Activated CD4-positive, alpha-beta T cell treated with anti-CD3 and anti-CD28 coated beads, Interleukin-2, amount 10 ng/mL, durations not matched to agents 7 days and 5 days (primary cell): ENCODE data around the gene SERPINC1. TPM values are rescaled to one million over a fixed set of nuclear protein-coding genes. Genes with fewer than 3 reads are reported as not detected.

Experiments used
- CTCF ChIA-PET: fragments of 350-600 bp; sonication (Branson Sonifier 250); formaldehyde crosslinking; loops from one replicate; lab custom pipeline; 2021; ENCODE audit warnings: antibody characterized with exemption; lab: Charles Lee
- POLR2A ChIA-PET: fragments of 350-600 bp; sonication (Branson Sonifier 250); formaldehyde crosslinking; loops from one replicate; lab custom pipeline; 2021; ENCODE audit warnings: antibody characterized with exemption; lab: Charles Lee
- DNase-seq: peaks from one replicate; pipeline ENCODE4 v3.0.0-alpha.2; 2020
- H3K27ac Mint-ChIP-seq: one replicate; pipeline ENCODE4 v1.8.0; 2021; ENCODE audit warnings: mild to moderate bottlenecking, moderate library complexity, mixed read lengths
- H3K27me3 Mint-ChIP-seq: one replicate; pipeline ENCODE4 v1.8.0; 2021; ENCODE audit warnings: mixed read lengths
- H3K36me3 Mint-ChIP-seq: one replicate; pipeline ENCODE4 v1.8.0; 2021; ENCODE audit warnings: low read depth, mixed read lengths
- H3K4me1 Mint-ChIP-seq: one replicate; pipeline ENCODE4 v1.8.0; 2021; ENCODE audit warnings: mixed read lengths
- H3K4me3 Mint-ChIP-seq: one replicate; pipeline ENCODE4 v1.8.0; 2021; ENCODE audit warnings: mild to moderate bottlenecking, moderate library complexity, mixed read lengths
- H3K9me3 Mint-ChIP-seq: one replicate; pipeline ENCODE4 v1.8.0; 2021; ENCODE audit warnings: mixed read lengths
- total RNA-seq, 2 experiments: library from RNA; stranded (reverse); gene quantifications; one replicate each; pipeline ENCODE4 v1.2.3, GENCODE V29; 2021

Gene SERPINC1
- total RNA-seq, 2 experiments from 2014 or later, result 0.17 TPM

GRCh38 chr1:173856903-173857302, 60.2 kb downstream of the SERPINC1 start:
- CTCF ChIA-PET, result no interaction called here
- no peaks in the 10 kb centered on the region for H3K9me3 Mint-ChIP-seq
- H3K27ac Mint-ChIP-seq, result no peak overlapping the region
- no peaks in the 10 kb centered on the region for H3K27me3 Mint-ChIP-seq
- DNase-seq, result no peak
- H3K36me3 Mint-ChIP-seq, result peaks cover 45% of the 10 kb centered on the region
- POLR2A ChIA-PET, result no interaction called here
- no peak overlapping the region for H3K4me3 Mint-ChIP-seq
- peaks cover under 1% of the 10 kb centered on the region for H3K4me1 Mint-ChIP-seq

GRCh38 chr1:173856014-173856413, 61.1 kb downstream of the SERPINC1 start:
- Mint-ChIP-seq H3K27ac (no peak overlapping the region), H3K4me1 (no peaks in the 10 kb centered on the region), H3K4me3 (no peak overlapping the region), H3K36me3 (peaks cover 44% of the 10 kb centered on the region), H3K27me3 (no peaks in the 10 kb centered on the region), H3K9me3 (no peaks in the 10 kb centered on the region)
- no peak for DNase-seq
- CTCF ChIA-PET, result interaction anchor here (0.6 kb wide), 1 partner anchor 297 kb away, joined by 4 read pairs; no protein-coding TSS in a partner anchor
- POLR2A ChIA-PET, result no interaction called here

Other genes with a start within 250 kb of the SERPINC1 start
- not detected for gene ANKRD45, start 247.5 kb downstream of the SERPINC1 start, total RNA-seq
- 10 to 100 TPM; 21.3 to 21.6 TPM for gene KLHL20, start 202.3 kb downstream of the SERPINC1 start, total RNA-seq
- 10 to 100 TPM; 28.1 to 30.8 TPM for gene DARS2, start 92.7 kb downstream of the SERPINC1 start, total RNA-seq
- gene CENPL, start 92.4 kb downstream of the SERPINC1 start, total RNA-seq, result 10 to 100 TPM; 35.5 to 39.7 TPM
- gene GAS5, start 49.3 kb downstream of the SERPINC1 start, total RNA-seq, result 100 to 1,000 TPM; 328 to 370 TPM
- gene ZBTB37, start 48.9 kb downstream of the SERPINC1 start, total RNA-seq, result 10 to 100 TPM; 10.2 to 10.9 TPM
- 10 to 100 TPM; 34.4 to 37.9 TPM for gene RC3H1, start 105.0 kb upstream of the SERPINC1 start, total RNA-seq
- gene RABGAP1L, start 242.2 kb upstream of the SERPINC1 start, total RNA-seq, result 10 to 100 TPM; 47.4 to 53.3 TPM